ENCODE data around the gene ARL6IP5.

ARL6IP5 gene

GRCh38 chr3:69142797-69143454 lies 58.2 kb downstream of the ARL6IP5 start:
- ATAC-seq (no peak), DNase-seq (no peak)
- Mint-ChIP-seq H3K4me1 (no peaks in the 10 kb centered on the region), H3K9me3 (no peaks in the 10 kb centered on the region), H3K4me3 (no peak overlapping the region), H3K27ac (no peak overlapping the region), H3K27me3 (peaks cover 6% of the 10 kb centered on the region), H3K36me3 (ENCODE audit: low read depth) (no peaks in the 10 kb centered on the region)

GRCh38 chr3:69143612-69144011 lies 58.9 kb downstream of the ARL6IP5 start:
- H3K4me1 Mint-ChIP-seq: no peaks in the 10 kb centered on the region
- no peaks in the 10 kb centered on the region for H3K36me3 Mint-ChIP-seq (ENCODE audit: low read depth)
- no peak overlapping the region for H3K27ac Mint-ChIP-seq
- DNase-seq (no peak), ATAC-seq (no peak)
- no peak overlapping the region for H3K4me3 Mint-ChIP-seq
- H3K9me3 Mint-ChIP-seq: no peaks in the 10 kb centered on the region
- peaks cover 6% of the 10 kb centered on the region for H3K27me3 Mint-ChIP-seq

GRCh38 chr3:69144631-69145245 lies 60.0 kb downstream of the ARL6IP5 start:
- Mint-ChIP-seq H3K9me3 (no peaks in the 10 kb centered on the region), H3K4me3 (no peak overlapping the region), H3K4me1 (no peaks in the 10 kb centered on the region), H3K36me3 (ENCODE audit: low read depth) (no peaks in the 10 kb centered on the region), H3K27ac (no peak overlapping the region), H3K27me3 (peaks cover 2% of the 10 kb centered on the region)
- DNase-seq (no peak), ATAC-seq (no peak)

GRCh38 chr3:69145688-69146087 lies 61.0 kb downstream of the ARL6IP5 start:
- Mint-ChIP-seq H3K27me3 (no peaks in the 10 kb centered on the region), H3K27ac (no peak overlapping the region), H3K36me3 (ENCODE audit: low read depth) (no peaks in the 10 kb centered on the region), H3K4me3 (no peak overlapping the region), H3K4me1 (no peaks in the 10 kb centered on the region), H3K9me3 (no peaks in the 10 kb centered on the region)
- ATAC-seq (no peak), DNase-seq (no peak)

- no peaks in the 10 kb centered on the region for H3K36me3 Mint-ChIP-seq (ENCODE audit: low read depth)
- H3K4me3 Mint-ChIP-seq: no peak overlapping the region
- no peaks in the 10 kb centered on the region for H3K4me1 Mint-ChIP-seq
- H3K9me3 Mint-ChIP-seq: no peaks in the 10 kb centered on the region
- no peak overlapping the region for H3K27ac Mint-ChIP-seq
- DNase-seq (no peak), ATAC-seq (no peak)
- H3K27me3 Mint-ChIP-seq: peaks cover 5% of the 10 kb centered on the region
Observed at GRCh38 chr3:69149586-69149985, 64.8 kb downstream of the ARL6IP5 start.
